ENCODE results near the gene FRMD4B. TPM values are rescaled to one million over a fixed set of nuclear protein-coding genes. Genes with fewer than 3 reads are reported as not detected.
"Not testable (repeated sequence)": the region's sequence is repeated elsewhere in the genome, so short reads cannot be mapped to it uniquely, and the experiment has no call there.

The FRMD4B gene
- total RNA-seq, 1 donor from 2014 or later: 140 TPM

DNA sequence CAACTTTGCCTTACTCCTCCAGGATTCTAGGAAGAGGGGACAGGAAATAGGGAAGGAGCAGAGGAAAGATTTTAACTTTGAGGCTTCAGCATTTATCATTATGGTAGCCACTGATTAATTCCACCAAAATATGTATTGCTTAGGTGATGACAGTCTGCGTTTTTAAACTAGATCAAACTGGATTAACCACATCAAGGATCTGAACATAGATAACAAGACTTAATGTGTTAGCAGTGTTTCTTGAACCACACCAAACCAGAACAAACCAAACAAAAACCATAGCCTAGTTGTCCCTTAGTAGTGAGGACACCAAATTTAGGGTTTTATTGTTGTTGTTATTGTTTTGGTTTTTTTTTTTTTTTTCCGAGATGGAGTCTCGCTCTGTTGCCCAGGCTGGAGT is 150.0 kb downstream of the FRMD4B start:
- Mint-ChIP-seq H3K36me3 (peaks cover 4% of the 10 kb centered on the region), H3K9me3 (no peaks in the 10 kb centered on the region)
- TF ChIP-seq, protein P1, sequence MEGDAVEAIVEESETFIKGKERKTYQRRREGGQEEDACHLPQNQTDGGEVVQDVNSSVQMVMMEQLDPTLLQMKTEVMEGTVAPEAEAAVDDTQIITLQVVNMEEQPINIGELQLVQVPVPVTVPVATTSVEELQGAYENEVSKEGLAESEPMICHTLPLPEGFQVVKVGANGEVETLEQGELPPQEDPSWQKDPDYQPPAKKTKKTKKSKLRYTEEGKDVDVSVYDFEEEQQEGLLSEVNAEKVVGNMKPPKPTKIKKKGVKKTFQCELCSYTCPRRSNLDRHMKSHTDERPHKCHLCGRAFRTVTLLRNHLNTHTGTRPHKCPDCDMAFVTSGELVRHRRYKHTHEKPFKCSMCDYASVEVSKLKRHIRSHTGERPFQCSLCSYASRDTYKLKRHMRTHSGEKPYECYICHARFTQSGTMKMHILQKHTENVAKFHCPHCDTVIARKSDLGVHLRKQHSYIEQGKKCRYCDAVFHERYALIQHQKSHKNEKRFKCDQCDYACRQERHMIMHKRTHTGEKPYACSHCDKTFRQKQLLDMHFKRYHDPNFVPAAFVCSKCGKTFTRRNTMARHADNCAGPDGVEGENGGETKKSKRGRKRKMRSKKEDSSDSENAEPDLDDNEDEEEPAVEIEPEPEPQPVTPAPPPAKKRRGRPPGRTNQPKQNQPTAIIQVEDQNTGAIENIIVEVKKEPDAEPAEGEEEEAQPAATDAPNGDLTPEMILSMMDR (IDR thresholded peaks at IDR 0.05; ENCODE audit: unreplicated experiment): no peak

DNA sequence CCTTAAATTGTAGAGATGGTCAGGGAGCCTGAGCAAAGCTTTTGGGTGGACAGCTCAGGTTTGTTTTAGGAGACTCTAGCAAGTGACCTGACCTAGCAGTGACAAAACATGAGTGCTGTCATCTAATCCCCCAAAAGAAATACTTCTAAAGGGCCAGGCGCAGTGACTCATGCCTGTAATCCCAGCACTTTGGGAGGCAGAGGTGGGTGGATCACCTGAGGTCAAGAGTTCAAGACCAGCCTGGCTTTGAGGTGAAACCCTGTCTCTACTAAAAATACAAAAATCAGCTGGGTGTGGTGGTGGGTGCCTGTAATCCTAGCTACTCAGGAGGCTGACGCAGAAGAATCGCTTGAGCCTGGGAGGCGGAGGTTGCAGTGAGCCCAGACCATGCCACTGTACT is 150.7 kb downstream of the FRMD4B start:
- Mint-ChIP-seq H3K4me1 (peaks cover 77% of the 10 kb centered on the region), H3K27ac (peak overlapping the region; percentile 87), H3K4me3 (peak overlapping the region; percentile 60)
- H3K9me3 Mint-ChIP-seq; H3K27me3 Mint-ChIP-seq (ENCODE audit: low read depth); DNase-seq (ENCODE audit: low spot score in 2 of 2, unreplicated experiment in 2 of 2); H3K36me3 Mint-ChIP-seq: not testable (repeated sequence)

More for the DNA sequence above, 150.0 kb downstream of the FRMD4B start:
- Mint-ChIP-seq H3K4me3 (peak overlapping the region; percentile 60), H3K4me1 (peaks cover 80% of the 10 kb centered on the region), H3K27me3 (ENCODE audit: low read depth) (no peaks in the 10 kb centered on the region), H3K27ac (peak overlapping the region; percentile 92)
- no peak for DNase-seq (ENCODE audit: low spot score in 2 of 2, unreplicated experiment in 2 of 2)

DNA sequence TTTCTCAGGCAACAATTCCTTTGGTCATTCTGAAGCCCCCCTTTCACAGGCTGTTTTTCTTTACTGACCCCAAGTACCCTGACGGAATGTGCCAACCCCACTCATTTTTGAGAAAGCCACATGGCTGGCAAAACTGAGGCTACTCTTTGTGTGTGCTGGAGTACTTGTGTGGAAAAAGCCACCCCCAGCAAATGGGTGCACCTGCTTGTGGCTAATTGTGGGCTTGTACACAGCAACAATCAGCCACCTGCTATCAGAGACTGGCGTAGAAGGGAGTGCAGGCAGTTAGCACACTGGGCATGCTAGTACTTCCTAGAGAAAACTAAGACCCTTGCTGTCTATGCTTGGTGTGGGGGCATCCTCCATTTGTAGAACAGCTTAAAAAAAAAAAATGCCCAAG is 153.4 kb downstream of the FRMD4B start:
- H3K4me1 Mint-ChIP-seq: peaks cover 73% of the 10 kb centered on the region
- peaks cover 7% of the 10 kb centered on the region for H3K36me3 Mint-ChIP-seq
- H3K27ac Mint-ChIP-seq: peak overlapping the region; percentile 87
- H3K4me3 Mint-ChIP-seq: no peak overlapping the region
- no peaks in the 10 kb centered on the region for H3K27me3 Mint-ChIP-seq (ENCODE audit: low read depth)
- H3K9me3 Mint-ChIP-seq: no peaks in the 10 kb centered on the region
- TF ChIP-seq, protein P1 (IDR thresholded peaks at IDR 0.05; ENCODE audit: unreplicated experiment): no peak
- no peak for DNase-seq (ENCODE audit: low spot score in 2 of 2, unreplicated experiment in 2 of 2)

DNA sequence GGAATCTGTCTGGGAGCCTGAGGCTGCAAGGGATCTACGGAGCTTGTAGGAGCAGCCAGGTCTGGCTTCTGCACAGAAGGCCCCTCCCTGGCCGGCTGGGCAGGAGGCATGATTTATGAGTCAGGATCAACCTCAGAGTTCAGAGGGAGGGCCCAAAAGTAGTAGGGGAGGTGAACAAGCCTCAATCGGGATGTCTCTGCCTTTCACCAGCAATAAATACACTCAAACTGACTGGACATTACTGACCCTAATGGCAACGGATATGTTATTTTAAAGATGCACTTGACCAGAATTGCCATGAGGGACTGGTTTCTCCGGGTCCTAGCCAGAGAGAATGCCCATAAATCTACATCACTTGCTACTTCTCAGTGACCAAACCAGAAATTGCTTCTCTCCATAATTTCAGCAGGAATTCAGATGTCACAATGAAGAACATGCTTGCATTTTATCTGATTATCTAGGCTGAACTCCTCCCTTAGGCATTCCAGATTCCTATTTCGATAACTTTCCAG is 153.9 kb downstream of the FRMD4B start:
- peaks cover 7% of the 10 kb centered on the region for H3K36me3 Mint-ChIP-seq
- TF ChIP-seq, protein P1 (IDR thresholded peaks at IDR 0.05; ENCODE audit: unreplicated experiment): no peak
- H3K4me3 Mint-ChIP-seq: no peak overlapping the region
- DNase-seq (ENCODE audit: low spot score in 2 of 2, unreplicated experiment in 2 of 2): peak in 1 of 2 experiments; percentile 51
- peak overlapping the region; percentile 87 for H3K27ac Mint-ChIP-seq
- peaks cover 71% of the 10 kb centered on the region for H3K4me1 Mint-ChIP-seq
- H3K27me3 Mint-ChIP-seq (ENCODE audit: low read depth): no peaks in the 10 kb centered on the region
- no peaks in the 10 kb centered on the region for H3K9me3 Mint-ChIP-seq

DNA sequence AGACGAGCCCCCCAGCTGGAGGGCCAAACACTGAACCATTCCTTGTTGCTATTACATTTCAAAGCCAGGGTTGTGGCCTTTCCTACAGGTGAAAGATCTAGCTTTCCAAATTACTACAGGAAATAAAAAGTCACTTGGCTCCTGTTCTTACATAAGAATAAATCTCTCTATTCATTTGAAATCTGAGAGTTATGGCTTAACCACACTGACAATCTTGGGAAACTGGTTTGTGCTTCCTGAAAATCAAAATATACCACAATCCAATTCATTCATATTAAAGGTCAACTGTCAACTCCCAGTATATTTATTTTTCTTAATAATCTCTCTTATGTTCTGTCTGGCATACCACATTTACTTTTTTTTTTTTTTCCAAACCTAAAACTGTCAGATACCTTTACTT is 159.8 kb downstream of the FRMD4B start:
- Mint-ChIP-seq H3K27ac (peak overlapping the region; percentile 80), H3K27me3 (ENCODE audit: low read depth) (no peaks in the 10 kb centered on the region), H3K4me3 (peak overlapping the region; percentile 32), H3K9me3 (no peaks in the 10 kb centered on the region), H3K4me1 (peaks cover 49% of the 10 kb centered on the region), H3K36me3 (peaks cover 26% of the 10 kb centered on the region)
- TF ChIP-seq, protein P1 (IDR thresholded peaks at IDR 0.05; ENCODE audit: unreplicated experiment): no peak
- DNase-seq (ENCODE audit: low spot score in 2 of 2, unreplicated experiment in 2 of 2): no peak

DNA sequence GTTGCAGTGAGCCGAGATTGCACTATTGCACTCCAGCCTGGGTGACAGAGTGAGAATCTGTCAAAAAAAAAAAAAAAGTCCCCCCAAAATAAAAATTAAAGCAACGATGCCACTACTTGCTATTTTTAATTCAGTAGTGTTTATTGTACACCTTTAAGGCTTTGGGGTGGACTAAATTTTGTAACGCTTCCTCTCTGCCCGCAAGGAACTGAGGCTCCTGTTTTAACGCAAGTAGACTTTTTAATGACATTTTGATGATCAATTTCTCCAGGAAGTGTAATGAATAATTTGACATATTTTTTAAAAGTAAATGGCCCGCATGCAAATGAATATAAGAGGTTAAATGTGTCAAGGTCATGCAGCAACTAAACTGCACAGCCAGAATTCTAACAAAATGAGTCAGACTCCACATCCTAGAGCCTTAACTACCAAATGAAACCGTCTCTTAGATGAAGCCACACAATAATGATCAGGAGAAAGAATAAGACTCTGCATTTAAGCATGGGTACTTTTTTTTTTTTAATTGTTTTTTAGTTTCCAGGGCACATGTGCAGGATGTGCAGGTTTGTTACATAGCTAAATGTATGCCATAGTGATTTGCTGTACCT is 166.7 kb downstream of the FRMD4B start:
- Mint-ChIP-seq H3K36me3 (peaks cover 53% of the 10 kb centered on the region), H3K4me1 (peaks cover 2% of the 10 kb centered on the region), H3K9me3 (peaks cover 4% of the 10 kb centered on the region), H3K27ac (peak overlapping the region; percentile 47), H3K27me3 (ENCODE audit: low read depth) (no peaks in the 10 kb centered on the region), H3K4me3 (no peak overlapping the region)
- TF ChIP-seq, protein P1 (IDR thresholded peaks at IDR 0.05; ENCODE audit: unreplicated experiment): no peak
- DNase-seq (ENCODE audit: low spot score in 2 of 2, unreplicated experiment in 2 of 2): no peak

Measured in mesothelial cell of epicardium (in vitro differentiated cells).